ENCODE results near the gene CDC34.
"Not testable (repeated sequence)": the region's sequence is repeated elsewhere in the genome, so short reads cannot be mapped to it uniquely, and the experiment has no call there.

Gene CDC34

GRCh38 chr19:574658-575526 is 43.3 kb downstream of the CDC34 start:
- no peak for DNase-seq

- no peak for DNase-seq
Measured at GRCh38 chr19:575527-576506, 44.3 kb downstream of the CDC34 start.

GRCh38 chr19:576768-577438 is 45.3 kb downstream of the CDC34 start:
- no peak for DNase-seq

- no peak for DNase-seq
Measured at GRCh38 chr19:577439-578392, 46.2 kb downstream of the CDC34 start.

- DNase-seq = no peak
Measured at GRCh38 chr19:579111-579841, 47.7 kb downstream of the CDC34 start.

- DNase-seq = no peak
Measured at GRCh38 chr19:579842-580155, 48.2 kb downstream of the CDC34 start.

GRCh38 chr19:580274-580835 is 48.8 kb downstream of the CDC34 start:
- DNase-seq = no peak

GRCh38 chr19:581399-582111 is 50.0 kb downstream of the CDC34 start:
- DNase-seq = no peak

- no peak for DNase-seq
Measured at GRCh38 chr19:582497-583197, 51.1 kb downstream of the CDC34 start.

GRCh38 chr19:583198-583967 is 51.8 kb downstream of the CDC34 start:
- no peak for DNase-seq

GRCh38 chr19:583968-584239 is 52.3 kb downstream of the CDC34 start:
- peak; percentile 54 for DNase-seq

- peak; percentile 82 for DNase-seq
Measured at GRCh38 chr19:584240-585001, 52.9 kb downstream of the CDC34 start.

GRCh38 chr19:585146-585545 is 53.6 kb downstream of the CDC34 start:
- not testable (repeated sequence) for DNase-seq

- no peak for DNase-seq
Measured at GRCh38 chr19:585551-586110, 54.1 kb downstream of the CDC34 start.

- DNase-seq = peak; percentile 77
Measured at GRCh38 chr19:588093-588740, 56.7 kb downstream of the CDC34 start.

- DNase-seq = peak; percentile 38
Measured at GRCh38 chr19:588741-589692, 57.5 kb downstream of the CDC34 start.
